HepG2 (cell line): Measurements from ENCODE around the gene NME2. TPM values are rescaled to one million over a fixed set of nuclear protein-coding genes. Genes with fewer than 3 reads are reported as not detected.
A peak's percentile ranks its signal among the peaks of the same experiment; 100 is the strongest.

Experiments used
- ARNT ChIP-seq: fragments of 450-650 bp; IDR thresholded peaks from 2 replicates; pipeline ENCODE4 v1.6.1; 2017
- FOXM1 ChIP-seq: sonication (generic); formaldehyde crosslinking; IDR thresholded peaks from 2 replicates; pipeline ENCODE4 v1.5.0; 2020; ENCODE audit warnings: missing genetic modification reagents
- NR2C2 ChIP-seq: sonication (generic); formaldehyde crosslinking; IDR thresholded peaks from 2 replicates; pipeline ENCODE4 v1.4.0; 2020; ENCODE audit warnings: missing genetic modification reagents, mild to moderate bottlenecking, moderate library complexity, borderline replicate concordance
- ZNF224 ChIP-seq: sonication (generic); formaldehyde crosslinking; IDR thresholded peaks from 2 replicates; pipeline ENCODE4 v1.5.0; 2020; ENCODE audit warnings: mild to moderate bottlenecking, missing genetic modification reagents
- ZNF232 ChIP-seq: sonication (generic); formaldehyde crosslinking; IDR thresholded peaks from 2 replicates; pipeline ENCODE4 v1.4.0; 2020; ENCODE audit warnings: missing genetic modification reagents, borderline replicate concordance
- ZNF598 ChIP-seq: sonication (generic); formaldehyde crosslinking; IDR thresholded peaks from 2 replicates; pipeline ENCODE4 v1.5.1; 2020; ENCODE audit warnings: mild to moderate bottlenecking, missing genetic modification reagents, borderline replicate concordance
- ZNF782 ChIP-seq: sonication (generic); formaldehyde crosslinking; IDR thresholded peaks from 2 replicates; pipeline ENCODE4 v1.4.0; 2020; ENCODE audit warnings: missing genetic modification reagents, mild to moderate bottlenecking, borderline replicate concordance
- ZSCAN21 ChIP-seq: sonication (generic); formaldehyde crosslinking; IDR thresholded peaks from 2 replicates; pipeline ENCODE4 v1.8.0; 2022; ENCODE audit warnings: mild to moderate bottlenecking, missing genetic modification reagents, moderate library complexity, borderline replicate concordance
- polyA plus RNA-seq, 8 experiments: library from polyadenylated mRNA; depleted of rRNA in 3 of 8; stranded (reverse) in 7 of 8; unstranded in 1 of 8; fragments of >200 nt; fragmentation: Illumina TruSeq in 4 of 8; extraction: Trizol in 4 of 8; gene quantifications; 2 replicates each; pipeline versions ENCODE4 v1.2.1 to v1.2.3, GENCODE V29; 2011 to 2016; ENCODE audit warnings: low read depth in 4 of 8, missing spikeins in 1 of 8, mixed read lengths in 1 of 8; ENCODE audit not compliant: insufficient read depth in 1 of 8
- total RNA-seq, 5 experiments: library from RNA; depleted of rRNA; stranded (reverse); fragments of >200 nt; fragmentation: Illumina TruSeq; extraction: Trizol; gene quantifications; 2 replicates each; pipeline ENCODE4 v1.2.3, GENCODE V29; 2016; ENCODE audit warnings: low read depth in 1 of 5
- TF ChIP-seq, protein P1 (sequence below): sonication (generic); formaldehyde crosslinking; IDR thresholded peaks from 2 replicates; pipeline ENCODE4 v1.4.0; 2020; ENCODE audit warnings: missing genetic modification reagents
- TF ChIP-seq, protein P2 (sequence below): sonication (generic); formaldehyde crosslinking; IDR thresholded peaks from 2 replicates; pipeline ENCODE4 v1.5.1; 2020; ENCODE audit warnings: mild to moderate bottlenecking, missing genetic modification reagents, moderate library complexity
- TF ChIP-seq, protein P3 (sequence below): fragments of 450-650 bp; IDR thresholded peaks from 2 replicates; pipeline ENCODE4 v1.6.1; 2017
- TF ChIP-seq, protein P4 (sequence below): sonication (generic); formaldehyde crosslinking; conservative IDR thresholded peaks from 2 replicates; pipeline ENCODE4 v1.4.0; 2020; ENCODE audit warnings: mild to moderate bottlenecking, missing genetic modification reagents, moderate library complexity
- TF ChIP-seq, protein P5 (sequence below): sonication (generic); formaldehyde crosslinking; IDR thresholded peaks from 2 replicates; pipeline ENCODE4 v1.8.0; 2023; ENCODE audit warnings: mild to moderate bottlenecking, missing genetic modification reagents
- TF ChIP-seq, protein P6 (sequence below): sonication (generic); formaldehyde crosslinking; IDR thresholded peaks from 2 replicates; pipeline ENCODE4 v1.5.0; 2020; ENCODE audit warnings: mild to moderate bottlenecking, missing genetic modification reagents

NME2 gene
- total and polyA plus RNA-seq, 2 of the 13 experiments (the other 11 are each of a cell fraction or from before 2014, with no cell fraction given), result 790 to 1,213 TPM

DNA sequence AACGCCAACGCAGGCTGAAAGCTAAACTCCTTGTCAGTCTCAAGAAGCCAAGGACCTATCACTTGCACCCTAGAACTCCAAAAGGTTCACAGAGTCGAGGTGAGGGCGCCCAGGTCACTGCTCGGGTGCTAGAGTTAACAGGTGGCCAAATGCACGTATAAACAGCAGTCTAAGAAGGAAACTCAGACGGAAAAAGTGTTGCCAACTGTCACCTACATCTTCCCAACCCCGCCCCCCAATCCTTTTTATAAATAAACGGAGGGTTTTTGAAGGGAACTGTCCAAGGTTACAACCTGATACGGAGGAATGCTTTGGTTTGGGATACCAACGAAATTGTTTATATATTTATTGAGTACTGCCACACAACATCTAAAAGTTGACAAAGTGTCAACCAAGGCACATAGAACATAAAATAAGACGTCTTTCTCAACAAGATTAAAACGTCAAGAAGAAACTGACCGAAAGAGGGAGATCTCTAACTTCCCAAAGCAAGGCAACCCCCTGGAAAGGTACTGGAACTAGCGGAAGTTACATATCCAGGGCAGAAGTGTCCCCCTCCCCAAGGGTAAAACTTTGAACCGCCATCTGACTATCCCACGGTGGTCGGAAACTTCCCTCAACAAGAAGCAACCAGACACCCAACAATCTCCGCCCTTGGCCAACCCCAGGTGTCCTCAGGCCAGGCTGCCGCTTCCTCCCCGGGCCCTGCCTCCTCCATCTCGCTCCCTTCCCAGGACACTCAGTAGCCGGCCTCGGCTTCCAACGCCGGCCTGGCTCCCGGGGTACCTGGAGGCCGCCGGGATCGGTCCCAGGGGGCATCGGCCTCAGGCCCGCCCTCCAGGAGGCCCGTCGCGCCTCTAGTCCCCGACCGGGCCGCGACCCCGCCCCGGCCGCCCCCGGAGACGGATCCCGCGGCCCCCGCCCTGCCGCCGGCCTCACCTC lies 46.5 kb upstream of the NME2 start (continued):
- TF ChIP-seq ZSCAN21 (CRISPR knock-in tag) (no peak), FOXM1 (no peak), ARNT (no peak), ZNF782 (CRISPR knock-in tag) (no peak), ZNF232 (no peak), ZNF224 (no peak), NR2C2 (CRISPR knock-in tag) (no peak), ZNF598 (CRISPR knock-in tag) (no peak)
- TF ChIP-seq, protein P1, sequence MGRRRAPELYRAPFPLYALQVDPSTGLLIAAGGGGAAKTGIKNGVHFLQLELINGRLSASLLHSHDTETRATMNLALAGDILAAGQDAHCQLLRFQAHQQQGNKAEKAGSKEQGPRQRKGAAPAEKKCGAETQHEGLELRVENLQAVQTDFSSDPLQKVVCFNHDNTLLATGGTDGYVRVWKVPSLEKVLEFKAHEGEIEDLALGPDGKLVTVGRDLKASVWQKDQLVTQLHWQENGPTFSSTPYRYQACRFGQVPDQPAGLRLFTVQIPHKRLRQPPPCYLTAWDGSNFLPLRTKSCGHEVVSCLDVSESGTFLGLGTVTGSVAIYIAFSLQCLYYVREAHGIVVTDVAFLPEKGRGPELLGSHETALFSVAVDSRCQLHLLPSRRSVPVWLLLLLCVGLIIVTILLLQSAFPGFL (CRISPR knock-in tag), result no peak
- TF ChIP-seq, protein P2, sequence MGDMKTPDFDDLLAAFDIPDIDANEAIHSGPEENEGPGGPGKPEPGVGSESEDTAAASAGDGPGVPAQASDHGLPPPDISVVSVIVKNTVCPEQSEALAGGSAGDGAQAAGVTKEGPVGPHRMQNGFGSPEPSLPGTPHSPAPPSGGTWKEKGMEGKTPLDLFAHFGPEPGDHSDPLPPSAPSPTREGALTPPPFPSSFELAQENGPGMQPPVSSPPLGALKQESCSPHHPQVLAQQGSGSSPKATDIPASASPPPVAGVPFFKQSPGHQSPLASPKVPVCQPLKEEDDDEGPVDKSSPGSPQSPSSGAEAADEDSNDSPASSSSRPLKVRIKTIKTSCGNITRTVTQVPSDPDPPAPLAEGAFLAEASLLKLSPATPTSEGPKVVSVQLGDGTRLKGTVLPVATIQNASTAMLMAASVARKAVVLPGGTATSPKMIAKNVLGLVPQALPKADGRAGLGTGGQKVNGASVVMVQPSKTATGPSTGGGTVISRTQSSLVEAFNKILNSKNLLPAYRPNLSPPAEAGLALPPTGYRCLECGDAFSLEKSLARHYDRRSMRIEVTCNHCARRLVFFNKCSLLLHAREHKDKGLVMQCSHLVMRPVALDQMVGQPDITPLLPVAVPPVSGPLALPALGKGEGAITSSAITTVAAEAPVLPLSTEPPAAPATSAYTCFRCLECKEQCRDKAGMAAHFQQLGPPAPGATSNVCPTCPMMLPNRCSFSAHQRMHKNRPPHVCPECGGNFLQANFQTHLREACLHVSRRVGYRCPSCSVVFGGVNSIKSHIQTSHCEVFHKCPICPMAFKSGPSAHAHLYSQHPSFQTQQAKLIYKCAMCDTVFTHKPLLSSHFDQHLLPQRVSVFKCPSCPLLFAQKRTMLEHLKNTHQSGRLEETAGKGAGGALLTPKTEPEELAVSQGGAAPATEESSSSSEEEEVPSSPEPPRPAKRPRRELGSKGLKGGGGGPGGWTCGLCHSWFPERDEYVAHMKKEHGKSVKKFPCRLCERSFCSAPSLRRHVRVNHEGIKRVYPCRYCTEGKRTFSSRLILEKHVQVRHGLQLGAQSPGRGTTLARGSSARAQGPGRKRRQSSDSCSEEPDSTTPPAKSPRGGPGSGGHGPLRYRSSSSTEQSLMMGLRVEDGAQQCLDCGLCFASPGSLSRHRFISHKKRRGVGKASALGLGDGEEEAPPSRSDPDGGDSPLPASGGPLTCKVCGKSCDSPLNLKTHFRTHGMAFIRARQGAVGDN (CRISPR knock-in tag), result peak; percentile 66; the same call in 1 of the 2 replicates
- TF ChIP-seq, protein P3, sequence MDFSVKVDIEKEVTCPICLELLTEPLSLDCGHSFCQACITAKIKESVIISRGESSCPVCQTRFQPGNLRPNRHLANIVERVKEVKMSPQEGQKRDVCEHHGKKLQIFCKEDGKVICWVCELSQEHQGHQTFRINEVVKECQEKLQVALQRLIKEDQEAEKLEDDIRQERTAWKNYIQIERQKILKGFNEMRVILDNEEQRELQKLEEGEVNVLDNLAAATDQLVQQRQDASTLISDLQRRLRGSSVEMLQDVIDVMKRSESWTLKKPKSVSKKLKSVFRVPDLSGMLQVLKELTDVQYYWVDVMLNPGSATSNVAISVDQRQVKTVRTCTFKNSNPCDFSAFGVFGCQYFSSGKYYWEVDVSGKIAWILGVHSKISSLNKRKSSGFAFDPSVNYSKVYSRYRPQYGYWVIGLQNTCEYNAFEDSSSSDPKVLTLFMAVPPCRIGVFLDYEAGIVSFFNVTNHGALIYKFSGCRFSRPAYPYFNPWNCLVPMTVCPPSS, result no peak
- TF ChIP-seq, protein P4, sequence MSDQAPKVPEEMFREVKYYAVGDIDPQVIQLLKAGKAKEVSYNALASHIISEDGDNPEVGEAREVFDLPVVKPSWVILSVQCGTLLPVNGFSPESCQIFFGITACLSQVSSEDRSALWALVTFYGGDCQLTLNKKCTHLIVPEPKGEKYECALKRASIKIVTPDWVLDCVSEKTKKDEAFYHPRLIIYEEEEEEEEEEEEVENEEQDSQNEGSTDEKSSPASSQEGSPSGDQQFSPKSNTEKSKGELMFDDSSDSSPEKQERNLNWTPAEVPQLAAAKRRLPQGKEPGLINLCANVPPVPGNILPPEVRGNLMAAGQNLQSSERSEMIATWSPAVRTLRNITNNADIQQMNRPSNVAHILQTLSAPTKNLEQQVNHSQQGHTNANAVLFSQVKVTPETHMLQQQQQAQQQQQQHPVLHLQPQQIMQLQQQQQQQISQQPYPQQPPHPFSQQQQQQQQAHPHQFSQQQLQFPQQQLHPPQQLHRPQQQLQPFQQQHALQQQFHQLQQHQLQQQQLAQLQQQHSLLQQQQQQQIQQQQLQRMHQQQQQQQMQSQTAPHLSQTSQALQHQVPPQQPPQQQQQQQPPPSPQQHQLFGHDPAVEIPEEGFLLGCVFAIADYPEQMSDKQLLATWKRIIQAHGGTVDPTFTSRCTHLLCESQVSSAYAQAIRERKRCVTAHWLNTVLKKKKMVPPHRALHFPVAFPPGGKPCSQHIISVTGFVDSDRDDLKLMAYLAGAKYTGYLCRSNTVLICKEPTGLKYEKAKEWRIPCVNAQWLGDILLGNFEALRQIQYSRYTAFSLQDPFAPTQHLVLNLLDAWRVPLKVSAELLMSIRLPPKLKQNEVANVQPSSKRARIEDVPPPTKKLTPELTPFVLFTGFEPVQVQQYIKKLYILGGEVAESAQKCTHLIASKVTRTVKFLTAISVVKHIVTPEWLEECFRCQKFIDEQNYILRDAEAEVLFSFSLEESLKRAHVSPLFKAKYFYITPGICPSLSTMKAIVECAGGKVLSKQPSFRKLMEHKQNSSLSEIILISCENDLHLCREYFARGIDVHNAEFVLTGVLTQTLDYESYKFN, result peak; percentile 38
- TF ChIP-seq, protein P5, sequence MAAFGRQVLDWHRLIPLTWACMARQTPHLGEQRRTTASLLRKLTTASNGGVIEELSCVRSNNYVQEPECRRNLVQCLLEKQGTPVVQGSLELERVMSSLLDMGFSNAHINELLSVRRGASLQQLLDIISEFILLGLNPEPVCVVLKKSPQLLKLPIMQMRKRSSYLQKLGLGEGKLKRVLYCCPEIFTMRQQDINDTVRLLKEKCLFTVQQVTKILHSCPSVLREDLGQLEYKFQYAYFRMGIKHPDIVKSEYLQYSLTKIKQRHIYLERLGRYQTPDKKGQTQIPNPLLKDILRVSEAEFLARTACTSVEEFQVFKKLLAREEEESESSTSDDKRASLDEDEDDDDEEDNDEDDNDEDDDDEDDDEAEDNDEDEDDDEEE (CRISPR knock-in tag), result no peak
- TF ChIP-seq, protein P6, sequence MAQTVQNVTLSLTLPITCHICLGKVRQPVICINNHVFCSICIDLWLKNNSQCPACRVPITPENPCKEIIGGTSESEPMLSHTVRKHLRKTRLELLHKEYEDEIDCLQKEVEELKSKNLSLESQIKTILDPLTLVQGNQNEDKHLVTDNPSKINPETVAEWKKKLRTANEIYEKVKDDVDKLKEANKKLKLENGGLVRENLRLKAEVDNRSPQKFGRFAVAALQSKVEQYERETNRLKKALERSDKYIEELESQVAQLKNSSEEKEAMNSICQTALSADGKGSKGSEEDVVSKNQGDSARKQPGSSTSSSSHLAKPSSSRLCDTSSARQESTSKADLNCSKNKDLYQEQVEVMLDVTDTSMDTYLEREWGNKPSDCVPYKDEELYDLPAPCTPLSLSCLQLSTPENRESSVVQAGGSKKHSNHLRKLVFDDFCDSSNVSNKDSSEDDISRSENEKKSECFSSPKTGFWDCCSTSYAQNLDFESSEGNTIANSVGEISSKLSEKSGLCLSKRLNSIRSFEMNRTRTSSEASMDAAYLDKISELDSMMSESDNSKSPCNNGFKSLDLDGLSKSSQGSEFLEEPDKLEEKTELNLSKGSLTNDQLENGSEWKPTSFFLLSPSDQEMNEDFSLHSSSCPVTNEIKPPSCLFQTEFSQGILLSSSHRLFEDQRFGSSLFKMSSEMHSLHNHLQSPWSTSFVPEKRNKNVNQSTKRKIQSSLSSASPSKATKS (CRISPR knock-in tag), result no peak
